CD4-positive, alpha-beta T cell treated with Interleukin-10 for 1 hour (primary cell): ENCODE results near the gene CRLF1.
A peak's percentile ranks its signal among the peaks of the same experiment; 100 is the strongest.

Experiments
- DNase-seq: peaks from one replicate; pipeline ENCODE4 v3.0.0-alpha.2; 2020

Gene CRLF1

DNA sequence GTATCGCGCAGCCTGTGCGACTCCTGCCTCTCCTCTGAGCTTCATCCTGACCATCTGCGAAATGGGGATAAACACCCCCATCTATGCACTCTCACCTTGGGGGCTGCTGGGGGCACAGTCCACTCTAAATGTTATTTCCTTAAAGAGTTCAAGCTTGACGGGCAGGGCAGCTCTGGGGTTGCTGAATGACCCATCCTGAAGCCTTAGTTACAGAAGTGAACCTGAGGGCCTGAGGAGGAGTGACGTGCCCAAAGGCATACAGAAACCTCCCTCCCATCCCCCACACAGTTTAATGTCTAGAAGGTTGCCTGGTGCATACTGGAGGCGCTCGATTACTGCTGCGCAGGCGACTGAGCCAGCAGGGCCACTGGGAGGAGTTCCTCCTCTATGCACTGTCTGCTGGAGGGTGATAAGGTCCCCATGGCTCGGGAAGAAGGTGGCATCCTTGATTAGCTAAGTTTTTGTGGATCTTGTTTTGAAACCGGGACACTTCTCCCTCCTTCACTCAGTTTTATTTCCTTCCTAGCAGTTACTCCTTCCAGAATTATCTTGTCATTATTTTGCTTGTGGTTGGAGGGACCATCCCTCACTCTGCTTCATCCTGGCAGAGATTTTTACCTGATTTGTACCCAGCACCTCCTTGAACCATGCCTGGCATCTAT lies 62.7 kb downstream of the CRLF1 start:
- DNase-seq = peak; percentile 90
